ENCODE data around the gene BCAS3. TPM values are rescaled to one million over a fixed set of nuclear protein-coding genes. Genes with fewer than 3 reads are reported as not detected.
A peak's percentile ranks its signal among the peaks of the same experiment; 100 is the strongest.

The BCAS3 gene
- total RNA-seq, 4 donors from 2014 or later, result 13.0 to 27.8 (median 20.7) TPM

GRCh38 chr17:61333136-61333535 lies 655.5 kb downstream of the BCAS3 start:
- Histone ChIP-seq H3K9me3 (no peaks in the 10 kb centered on the region), H3K27ac (peak overlapping the region in 1 of 4 donors; percentile 14), H3K4me1 (peaks cover 9 to 64% (median 40%) of the 10 kb centered on the region in 3 donors), H3K4me3 (no peak overlapping the region), H3K27me3 (peaks cover 0 to 9% (median 0%) of the 10 kb centered on the region in 4 donors), H3K36me3 (no peaks in the 10 kb centered on the region)
- TF ChIP-seq CTCF (IDR thresholded peaks at IDR 0.05), result no peak
- WGBS, 2 donors, result 89 to 100% methylated on average over 6 to 8 of the region's 8 CpGs
- no peak for DNase-seq
- intact Hi-C loops (cut with DNase I), result no loop called here

GRCh38 chr17:61334673-61335072 lies 657.0 kb downstream of the BCAS3 start:
- no peak for DNase-seq
- intact Hi-C loops (cut with DNase I), result no loop called here
- TF ChIP-seq CTCF (IDR thresholded peaks at IDR 0.05) (no peak), POLR2A (IDR thresholded peaks at IDR 0.05) (no peak)
- peaks cover 0 to 10% (median 0%) of the 10 kb centered on the region in 4 donors for H3K27me3 ChIP-seq
- H3K36me3 ChIP-seq, result no peaks in the 10 kb centered on the region
- H3K9me3 ChIP-seq, result no peaks in the 10 kb centered on the region
- peaks cover 9 to 74% (median 45%) of the 10 kb centered on the region in 3 donors for H3K4me1 ChIP-seq
- H3K27ac ChIP-seq, result peak overlapping the region in 2 of 4 donors; percentile 72 to 75
- no peak overlapping the region for H3K4me3 ChIP-seq
- WGBS, 2 donors, result 84 to 88% methylated on average over 5 of the region's 5 CpGs

- no peaks in the 10 kb centered on the region for H3K36me3 ChIP-seq
- H3K4me1 ChIP-seq, result peaks cover 9 to 74% (median 45%) of the 10 kb centered on the region in 3 donors
- no peak for DNase-seq
- H3K4me3 ChIP-seq, result no peak overlapping the region
- H3K27ac ChIP-seq, result peak overlapping the region; percentile 36 to 75 (median 68)
- no peaks in the 10 kb centered on the region for H3K9me3 ChIP-seq
- intact Hi-C loops (cut with DNase I), result no loop called here
- peaks cover 0 to 10% (median 0%) of the 10 kb centered on the region in 4 donors for H3K27me3 ChIP-seq
- TF ChIP-seq POLR2A (IDR thresholded peaks at IDR 0.05) (no peak), CTCF (IDR thresholded peaks at IDR 0.05) (no peak)
- WGBS, 2 donors, result 47 to 62% methylated on average over 7 to 8 of the region's 8 CpGs
Measured at GRCh38 chr17:61335105-61335844, 657.6 kb downstream of the BCAS3 start.

- 24 to 37% methylated on average over 14 to 16 of the region's 16 CpGs for WGBS, 2 donors
- peak overlapping the region; percentile 36 to 75 (median 68) for H3K27ac ChIP-seq
- DNase-seq, result no peak
- intact Hi-C loops (cut with DNase I), result no loop called here
- H3K4me1 ChIP-seq, result peaks cover 9 to 67% (median 42%) of the 10 kb centered on the region in 3 donors
- peaks cover 0 to 13% (median 0%) of the 10 kb centered on the region in 4 donors for H3K27me3 ChIP-seq
- TF ChIP-seq CTCF (IDR thresholded peaks at IDR 0.05) (no peak), POLR2A (IDR thresholded peaks at IDR 0.05) (no peak)
- H3K36me3 ChIP-seq, result no peaks in the 10 kb centered on the region
- H3K4me3 ChIP-seq, result no peak overlapping the region
- no peaks in the 10 kb centered on the region for H3K9me3 ChIP-seq
Measured at GRCh38 chr17:61335845-61336655, 658.4 kb downstream of the BCAS3 start.

GRCh38 chr17:61337290-61337689 lies 659.6 kb downstream of the BCAS3 start:
- intact Hi-C loops (cut with DNase I), result no loop called here
- H3K27me3 ChIP-seq, result peaks cover 0 to 17% (median 0%) of the 10 kb centered on the region in 4 donors
- H3K27ac ChIP-seq, result peak overlapping the region; percentile 9 to 76 (median 70)
- TF ChIP-seq CTCF (IDR thresholded peaks at IDR 0.05) (no peak), POLR2A (IDR thresholded peaks at IDR 0.05) (no peak)
- 41 to 50% methylated on average over 4 to 6 of the region's 6 CpGs for WGBS, 2 donors
- no peaks in the 10 kb centered on the region for H3K9me3 ChIP-seq
- DNase-seq, result no peak
- H3K4me1 ChIP-seq, result peaks cover 9 to 54% (median 30%) of the 10 kb centered on the region in 3 donors
- H3K36me3 ChIP-seq, result no peaks in the 10 kb centered on the region
- H3K4me3 ChIP-seq, result no peak overlapping the region
